Immature natural killer cell (primary cell): ENCODE data around the gene MFRP. TPM values are rescaled to one million over a fixed set of nuclear protein-coding genes. Genes with fewer than 3 reads are reported as not detected.

Experiments used
- DNase-seq, 3 donors: peaks; one replicate each; pipeline ENCODE4 v3.0.0; 2022; ENCODE audit warnings: mixed read lengths in 1 of 3
- H3K27ac Mint-ChIP-seq, 6 donors: one replicate each; pipeline ENCODE4 v1.8.0; 2020; ENCODE audit warnings: mixed read lengths in 6 of 6, mild to moderate bottlenecking in 5 of 6, inconsistent platforms in 4 of 6, moderate library complexity in 3 of 6
- H3K27me3 Mint-ChIP-seq, 3 donors: one replicate each; pipeline ENCODE4 v1.8.0; 2020 to 2021; ENCODE audit warnings: low read depth in 3 of 3, mild to moderate bottlenecking in 3 of 3, mixed read lengths in 3 of 3, moderate library complexity in 3 of 3, inconsistent platforms in 1 of 3
- H3K36me3 Mint-ChIP-seq, 3 donors: one replicate each; pipeline ENCODE4 v1.8.0; 2020; ENCODE audit warnings: mixed read lengths in 3 of 3, inconsistent platforms in 2 of 3, mild to moderate bottlenecking in 2 of 3
- H3K4me1 Mint-ChIP-seq, 2 donors: one replicate each; pipeline ENCODE4 v1.8.0; 2020; ENCODE audit warnings: inconsistent platforms in 2 of 2, mild to moderate bottlenecking in 2 of 2, mixed read lengths in 2 of 2, moderate library complexity in 1 of 2
- H3K4me3 Mint-ChIP-seq, 5 donors: one replicate each; pipeline ENCODE4 v1.8.0; 2020; ENCODE audit warnings: mild to moderate bottlenecking in 5 of 5, mixed read lengths in 5 of 5, inconsistent platforms in 3 of 5, moderate library complexity in 3 of 5
- H3K9me3 Mint-ChIP-seq, 6 donors: one replicate each; pipeline ENCODE4 v1.8.0; 2020; ENCODE audit warnings: mild to moderate bottlenecking in 6 of 6, mixed read lengths in 6 of 6, inconsistent platforms in 4 of 6, moderate library complexity in 3 of 6
- polyA plus RNA-seq, 3 donors: library from polyadenylated mRNA; unstranded; fragments of 300-500 nt; fragmentation: Illumina TruSeq; gene quantifications; one replicate each; pipeline ENCODE4 v1.2.3, GENCODE V29; 2021

MFRP gene
- polyA plus RNA-seq, 3 donors from 2014 or later, result not detected

GRCh38 chr11:119319136-119319699, 27.3 kb downstream of the MFRP start:
- peak overlapping the region; percentile 25 to 79 (median 49) for H3K4me3 Mint-ChIP-seq
- peaks cover under 1 to 15% (median 4%) of the 10 kb centered on the region in 3 donors for H3K27me3 Mint-ChIP-seq
- H3K36me3 Mint-ChIP-seq, result no peaks in the 10 kb centered on the region
- H3K4me1 Mint-ChIP-seq, result peaks cover 7 to 25% of the 10 kb centered on the region in 2 donors
- peak overlapping the region in 2 of 6 donors; percentile 28 to 69 for H3K27ac Mint-ChIP-seq
- no peaks in the 10 kb centered on the region for H3K9me3 Mint-ChIP-seq
- DNase-seq, result no peak

- H3K4me1 Mint-ChIP-seq, result peaks cover 7 to 25% of the 10 kb centered on the region in 2 donors
- H3K27ac Mint-ChIP-seq, result peak overlapping the region in 3 of 6 donors; percentile 22 to 69 (median 37)
- H3K36me3 Mint-ChIP-seq, result no peaks in the 10 kb centered on the region
- peak overlapping the region in 4 of 5 donors; percentile 16 to 49 (median 30) for H3K4me3 Mint-ChIP-seq
- peaks cover 2 to 14% (median 3%) of the 10 kb centered on the region in 3 donors for H3K27me3 Mint-ChIP-seq
- H3K9me3 Mint-ChIP-seq, result no peaks in the 10 kb centered on the region
- DNase-seq, result peak in 2 of 3 donors; percentile 19 to 34
Observed at GRCh38 chr11:119318240-119319135, 28.0 kb downstream of the MFRP start.

GRCh38 chr11:119317592-119318239, 28.8 kb downstream of the MFRP start:
- Mint-ChIP-seq H3K4me3 (peak overlapping the region in 1 of 5 donors; percentile 15), H3K36me3 (no peaks in the 10 kb centered on the region), H3K27me3 (peaks cover 2 to 10% (median 3%) of the 10 kb centered on the region in 3 donors), H3K9me3 (no peaks in the 10 kb centered on the region), H3K27ac (no peak overlapping the region), H3K4me1 (peaks cover 7 to 23% of the 10 kb centered on the region in 2 donors)
- DNase-seq, result no peak

GRCh38 chr11:119316729-119317591, 29.5 kb downstream of the MFRP start, which contains the start of gene MCAM:
MCAM (minus strand) TSS chr11:119317130; CDS start chr11:119317101, 29 bp downstream.
- no peaks in the 10 kb centered on the region for H3K9me3 Mint-ChIP-seq
- H3K27ac Mint-ChIP-seq, result no peak within 1 kb of the TSS
- H3K36me3 Mint-ChIP-seq, result no peaks in the 10 kb centered on the region
- peaks cover 7 to 22% of the 10 kb centered on the region in 2 donors for H3K4me1 Mint-ChIP-seq
- peak within 1 kb of the TSS in 1 of 5 donors; percentile 15 for H3K4me3 Mint-ChIP-seq
- no peak for DNase-seq
- H3K27me3 Mint-ChIP-seq, result peaks cover 2 to 10% (median 3%) of the 10 kb centered on the region in 3 donors

GRCh38 chr11:119316016-119316728, 30.3 kb downstream of the MFRP start:
- Mint-ChIP-seq H3K36me3 (no peaks in the 10 kb centered on the region), H3K27ac (no peak overlapping the region), H3K27me3 (peaks cover 2 to 10% (median 3%) of the 10 kb centered on the region in 3 donors), H3K9me3 (no peaks in the 10 kb centered on the region), H3K4me3 (peak overlapping the region in 1 of 5 donors; percentile 13), H3K4me1 (peaks cover 7 to 16% of the 10 kb centered on the region in 2 donors)
- no peak for DNase-seq

GRCh38 chr11:119315131-119316015, 31.1 kb downstream of the MFRP start:
- Mint-ChIP-seq H3K4me3 (peak overlapping the region in 2 of 5 donors; percentile 13 to 29), H3K9me3 (no peaks in the 10 kb centered on the region), H3K36me3 (no peaks in the 10 kb centered on the region), H3K27me3 (peaks cover 2 to 10% (median 3%) of the 10 kb centered on the region in 3 donors), H3K4me1 (peaks cover 7 to 15% of the 10 kb centered on the region in 2 donors), H3K27ac (no peak overlapping the region)
- DNase-seq, result no peak

GRCh38 chr11:119314726-119315125, 31.8 kb downstream of the MFRP start:
- no peak overlapping the region for H3K27ac Mint-ChIP-seq
- no peak for DNase-seq
- peaks cover 7 to 14% of the 10 kb centered on the region in 2 donors for H3K4me1 Mint-ChIP-seq
- H3K27me3 Mint-ChIP-seq, result peaks cover 4 to 8% (median 7%) of the 10 kb centered on the region in 3 donors
- no peaks in the 10 kb centered on the region for H3K9me3 Mint-ChIP-seq
- H3K36me3 Mint-ChIP-seq, result no peaks in the 10 kb centered on the region
- H3K4me3 Mint-ChIP-seq, result no peak overlapping the region

- H3K9me3 Mint-ChIP-seq, result no peaks in the 10 kb centered on the region
- H3K27ac Mint-ChIP-seq, result no peak overlapping the region
- no peak for DNase-seq
- peaks cover 0 to 8% (median 7%) of the 10 kb centered on the region in 3 donors for H3K36me3 Mint-ChIP-seq
- peaks cover 0 to 6% of the 10 kb centered on the region in 2 donors for H3K4me1 Mint-ChIP-seq
- peaks cover 2 to 8% (median 7%) of the 10 kb centered on the region in 3 donors for H3K27me3 Mint-ChIP-seq
- H3K4me3 Mint-ChIP-seq, result no peak overlapping the region
Observed at GRCh38 chr11:119310682-119311052, 35.8 kb downstream of the MFRP start.

- peaks cover 2 to 8% (median 5%) of the 10 kb centered on the region in 3 donors for H3K27me3 Mint-ChIP-seq
- H3K4me1 Mint-ChIP-seq, result peaks cover 0 to 1% of the 10 kb centered on the region in 2 donors
- DNase-seq, result no peak
- H3K36me3 Mint-ChIP-seq, result peaks cover 0 to 12% (median 8%) of the 10 kb centered on the region in 3 donors
- no peak overlapping the region for H3K27ac Mint-ChIP-seq
- no peaks in the 10 kb centered on the region for H3K9me3 Mint-ChIP-seq
- no peak overlapping the region for H3K4me3 Mint-ChIP-seq
Observed at GRCh38 chr11:119309953-119310681, 36.4 kb downstream of the MFRP start.

GRCh38 chr11:119309411-119309810, 37.1 kb downstream of the MFRP start:
- no peak for DNase-seq
- Mint-ChIP-seq H3K4me3 (no peak overlapping the region), H3K4me1 (peaks cover 0 to 1% of the 10 kb centered on the region in 2 donors), H3K27ac (no peak overlapping the region), H3K36me3 (peaks cover 0 to 14% (median 8%) of the 10 kb centered on the region in 3 donors), H3K27me3 (peaks cover 2 to 8% (median 5%) of the 10 kb centered on the region in 3 donors), H3K9me3 (no peaks in the 10 kb centered on the region)

GRCh38 chr11:119307974-119308373, 38.5 kb downstream of the MFRP start:
- no peak overlapping the region for H3K4me3 Mint-ChIP-seq
- no peaks in the 10 kb centered on the region for H3K9me3 Mint-ChIP-seq
- H3K27ac Mint-ChIP-seq, result no peak overlapping the region

More at GRCh38 chr11:119307974-119308373, 38.5 kb downstream of the MFRP start:
- no peak for DNase-seq
- Mint-ChIP-seq H3K4me1 (peaks cover 0 to 1% of the 10 kb centered on the region in 2 donors), H3K27me3 (peaks cover 2 to 6% (median 2%) of the 10 kb centered on the region in 3 donors), H3K36me3 (peaks cover 7 to 28% (median 21%) of the 10 kb centered on the region in 3 donors)
